KMS-11 (cell line): ENCODE results near the gene BCAP31.
"Not testable (repeated sequence)": the region's sequence is repeated elsewhere in the genome, so short reads cannot be mapped to it uniquely, and the experiment has no call there.

Experiments
- H2AFZ ChIP-seq: fragments of 200-600 bp; sonication (generic); 2 replicates; pipeline ENCODE4 v1.6.1; 2016; ENCODE audit warnings: antibody characterized with exemption, mixed run types, low read depth
- H3K27ac ChIP-seq: fragments of 200-600 bp; sonication (generic); 2 replicates; pipeline ENCODE4 v1.6.1; 2016; ENCODE audit warnings: mild to moderate bottlenecking, mixed run types
- H3K27me3 ChIP-seq: fragments of 200-600 bp; sonication (generic); 2 replicates; pipeline ENCODE4 v1.6.1; 2017; ENCODE audit warnings: mild to moderate bottlenecking, low read depth, mixed run types, moderate library complexity; ENCODE audit not compliant: insufficient read depth
- H3K36me3 ChIP-seq: fragments of 200-600 bp; sonication (generic); 2 replicates; pipeline ENCODE4 v1.6.1; 2017; ENCODE audit warnings: mild to moderate bottlenecking, mixed run types; ENCODE audit not compliant: insufficient read depth
- H3K4me1 ChIP-seq: fragments of 200-600 bp; sonication (generic); 2 replicates; pipeline ENCODE4 v1.6.1; 2016; ENCODE audit warnings: mild to moderate bottlenecking, low read depth, mixed run types; ENCODE audit not compliant: poor library complexity, severe bottlenecking
- H3K4me2 ChIP-seq: fragments of 200-600 bp; sonication (generic); 2 replicates; pipeline ENCODE4 v1.7.0; 2016; ENCODE audit warnings: mild to moderate bottlenecking, mixed run types
- H3K4me3 ChIP-seq: fragments of 200-600 bp; sonication (generic); IDR thresholded peaks from 2 replicates; pipeline ENCODE4 v1.6.1; 2017; ENCODE audit warnings: low read depth, low read length, mixed read lengths; ENCODE audit not compliant: insufficient read depth
- H3K79me2 ChIP-seq: fragments of 200-600 bp; sonication (generic); 2 replicates; pipeline ENCODE4 v1.6.1; 2016; ENCODE audit warnings: low read depth, mixed run types; ENCODE audit not compliant: insufficient read depth
- H3K9ac ChIP-seq: fragments of 200-600 bp; sonication (generic); 2 replicates; pipeline ENCODE4 v1.6.1; 2016; ENCODE audit warnings: mild to moderate bottlenecking, mixed run types
- H4K20me1 ChIP-seq: fragments of 200-600 bp; sonication (generic); 2 replicates; pipeline ENCODE4 v1.6.1; 2016; ENCODE audit warnings: mild to moderate bottlenecking, mixed run types; ENCODE audit not compliant: insufficient read depth
- TF ChIP-seq, protein P1 (sequence below): fragments of 200-600 bp; sonication (generic); conservative IDR thresholded peaks from 2 replicates; pipeline ENCODE4 v1.6.1; 2017; ENCODE audit warnings: low read depth, mild to moderate bottlenecking, antibody characterized with exemption, low read length, moderate library complexity, mixed read lengths

Gene BCAP31

DNA sequence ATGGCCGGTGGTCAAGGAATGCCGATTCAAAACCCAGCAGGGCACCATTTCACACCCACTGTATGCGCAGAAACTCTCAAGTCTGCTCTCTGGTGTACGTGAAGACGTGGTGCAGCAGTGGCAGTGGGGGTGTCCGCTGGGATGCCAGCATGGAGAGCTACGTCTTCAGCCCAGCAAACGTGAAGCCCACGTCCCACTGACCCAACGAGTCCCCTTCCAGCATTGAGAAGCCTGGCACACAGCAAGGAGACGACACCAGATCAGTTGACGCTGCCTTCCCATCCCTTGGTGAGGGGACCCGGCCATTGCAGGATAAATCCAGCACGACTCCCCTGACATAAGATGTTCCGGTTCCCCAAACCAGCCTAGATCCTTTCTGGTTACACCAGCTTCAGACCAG, 37.7 kb upstream of the BCAP31 start:
- Histone ChIP-seq H4K20me1 (no peaks in the 10 kb centered on the region), H3K27me3 (no peaks in the 10 kb centered on the region), H2AFZ (no peak overlapping the region), H3K9ac (no peak overlapping the region), H3K27ac (no peak overlapping the region), H3K79me2 (no peaks in the 10 kb centered on the region), H3K4me3 (no peak overlapping the region), H3K36me3 (no peaks in the 10 kb centered on the region), H3K4me2 (no peak overlapping the region), H3K4me1 (no peaks in the 10 kb centered on the region)
- TF ChIP-seq, protein P1, sequence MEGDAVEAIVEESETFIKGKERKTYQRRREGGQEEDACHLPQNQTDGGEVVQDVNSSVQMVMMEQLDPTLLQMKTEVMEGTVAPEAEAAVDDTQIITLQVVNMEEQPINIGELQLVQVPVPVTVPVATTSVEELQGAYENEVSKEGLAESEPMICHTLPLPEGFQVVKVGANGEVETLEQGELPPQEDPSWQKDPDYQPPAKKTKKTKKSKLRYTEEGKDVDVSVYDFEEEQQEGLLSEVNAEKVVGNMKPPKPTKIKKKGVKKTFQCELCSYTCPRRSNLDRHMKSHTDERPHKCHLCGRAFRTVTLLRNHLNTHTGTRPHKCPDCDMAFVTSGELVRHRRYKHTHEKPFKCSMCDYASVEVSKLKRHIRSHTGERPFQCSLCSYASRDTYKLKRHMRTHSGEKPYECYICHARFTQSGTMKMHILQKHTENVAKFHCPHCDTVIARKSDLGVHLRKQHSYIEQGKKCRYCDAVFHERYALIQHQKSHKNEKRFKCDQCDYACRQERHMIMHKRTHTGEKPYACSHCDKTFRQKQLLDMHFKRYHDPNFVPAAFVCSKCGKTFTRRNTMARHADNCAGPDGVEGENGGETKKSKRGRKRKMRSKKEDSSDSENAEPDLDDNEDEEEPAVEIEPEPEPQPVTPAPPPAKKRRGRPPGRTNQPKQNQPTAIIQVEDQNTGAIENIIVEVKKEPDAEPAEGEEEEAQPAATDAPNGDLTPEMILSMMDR: no peak

DNA sequence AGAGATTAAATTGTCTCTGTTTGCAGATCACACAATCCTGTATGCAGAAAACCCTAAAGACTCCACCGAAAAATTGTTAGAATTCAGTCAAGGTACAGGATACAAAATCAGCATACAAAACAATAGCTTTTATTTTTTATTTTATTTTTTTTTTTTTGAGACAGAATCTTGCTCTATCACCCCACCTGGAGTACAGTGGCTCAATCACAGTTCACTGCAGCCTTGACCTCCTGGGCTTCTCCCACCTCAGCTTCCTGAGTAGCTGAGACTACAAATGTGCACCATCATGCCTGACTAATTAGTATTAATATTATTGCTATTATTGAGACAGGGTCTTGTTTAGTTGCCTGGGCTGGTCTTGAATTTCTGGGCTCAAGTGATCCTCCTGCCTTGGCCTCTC, 30.9 kb upstream of the BCAP31 start:
- H3K79me2 ChIP-seq: no peaks in the 10 kb centered on the region
- no peak overlapping the region for H3K27ac ChIP-seq
- no peaks in the 10 kb centered on the region for H3K27me3 ChIP-seq
- no peak overlapping the region for H3K9ac ChIP-seq
- H3K4me2 ChIP-seq: no peak overlapping the region
- no peak overlapping the region for H3K4me3 ChIP-seq
- no peaks in the 10 kb centered on the region for H4K20me1 ChIP-seq
- H3K36me3 ChIP-seq: no peaks in the 10 kb centered on the region
- H2AFZ ChIP-seq: no peak overlapping the region
- TF ChIP-seq, protein P1: no peak
- H3K4me1 ChIP-seq: no peaks in the 10 kb centered on the region

DNA sequence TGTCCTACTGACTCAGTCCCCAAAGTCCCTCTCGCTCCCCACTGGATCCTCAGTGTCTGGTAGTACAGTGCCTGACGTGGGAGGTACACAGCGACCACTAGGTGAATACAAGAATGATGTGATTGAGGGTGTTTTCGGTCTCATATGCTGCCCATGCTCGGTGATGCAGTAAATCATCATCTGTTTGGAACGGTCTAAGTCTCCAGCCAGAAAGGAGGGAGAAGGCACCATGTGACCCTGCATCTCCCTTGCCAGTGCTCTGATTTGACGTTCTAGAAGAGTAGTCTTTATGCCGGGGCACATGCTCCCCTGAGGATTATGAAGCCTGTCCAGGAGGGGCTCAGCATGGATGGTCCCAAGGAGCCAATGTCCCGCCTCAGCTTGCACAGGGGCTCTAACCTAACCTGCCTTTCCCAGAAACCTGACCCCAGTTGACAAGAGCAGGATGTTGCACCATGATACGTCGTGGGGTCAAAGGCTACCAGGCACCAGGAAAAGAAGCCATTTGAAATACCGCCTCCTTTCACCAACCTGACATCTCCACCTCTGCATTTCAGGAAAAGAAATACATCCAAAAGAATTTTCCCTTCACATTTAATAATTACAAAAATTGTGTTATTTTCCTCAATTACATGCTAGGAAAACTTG, 26.1 kb upstream of the BCAP31 start:
- H3K4me3 ChIP-seq: no peak overlapping the region
- no peaks in the 10 kb centered on the region for H3K27me3 ChIP-seq
- H3K79me2 ChIP-seq: no peaks in the 10 kb centered on the region
- H3K4me1 ChIP-seq: no peaks in the 10 kb centered on the region
- H3K36me3 ChIP-seq: no peaks in the 10 kb centered on the region
- no peak overlapping the region for H3K27ac ChIP-seq
- no peak overlapping the region for H3K4me2 ChIP-seq
- H4K20me1 ChIP-seq: no peaks in the 10 kb centered on the region
- TF ChIP-seq, protein P1: no peak
- H2AFZ ChIP-seq: no peak overlapping the region
- H3K9ac ChIP-seq: no peak overlapping the region

DNA sequence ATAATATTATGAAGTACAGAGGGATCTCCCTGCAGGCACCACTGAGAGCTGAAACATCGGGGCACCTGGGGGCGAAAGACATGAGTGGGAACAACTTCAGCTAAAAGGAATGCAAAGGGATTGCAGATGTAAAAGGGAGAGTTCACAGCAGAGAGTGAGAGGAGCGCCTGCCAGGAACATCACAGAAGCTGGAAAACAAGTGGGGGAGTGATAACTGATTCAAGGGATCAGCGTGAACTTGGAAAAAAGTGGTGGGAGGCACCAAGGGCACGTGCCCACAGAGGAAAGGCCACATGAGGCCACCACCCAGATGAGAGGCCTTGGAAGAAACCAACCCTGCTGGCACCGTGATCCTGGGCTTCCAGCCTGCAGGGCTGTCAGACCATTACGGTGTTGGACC, 24.8 kb upstream of the BCAP31 start:
- not testable (repeated sequence) for H3K27ac ChIP-seq, H3K4me2 ChIP-seq, H3K79me2 ChIP-seq

DNA sequence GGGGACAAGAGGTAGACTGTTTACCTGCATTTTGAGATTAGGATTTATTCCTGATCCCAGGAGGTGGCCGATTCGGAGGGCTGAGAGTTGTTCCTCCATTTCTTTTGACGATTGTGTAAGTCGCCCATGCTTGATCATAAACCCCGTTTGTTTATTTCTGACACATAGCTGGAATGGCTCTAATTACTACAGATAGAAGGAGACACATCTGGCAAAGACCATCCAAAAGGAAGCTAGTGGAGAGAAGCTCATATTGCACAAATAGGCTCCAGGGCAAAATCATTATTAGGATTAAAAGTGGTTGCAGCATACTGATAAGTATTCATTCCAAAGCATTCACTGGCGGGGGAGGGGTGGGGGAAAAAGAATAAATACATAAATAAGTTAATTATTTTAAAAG, 22.8 kb upstream of the BCAP31 start:
- not testable (repeated sequence) for H3K27ac ChIP-seq, H3K36me3 ChIP-seq, H3K4me2 ChIP-seq, H3K79me2 ChIP-seq, H2AFZ ChIP-seq, H4K20me1 ChIP-seq, H3K4me1 ChIP-seq, H3K27me3 ChIP-seq, H3K4me3 ChIP-seq, H3K9ac ChIP-seq

More for the DNA sequence above, 24.8 kb upstream of the BCAP31 start:
- not testable (repeated sequence) for H4K20me1 ChIP-seq, H3K27me3 ChIP-seq, H3K36me3 ChIP-seq, H3K4me3 ChIP-seq, H3K9ac ChIP-seq, H2AFZ ChIP-seq, H3K4me1 ChIP-seq
